ENCODE measurements around the gene LIN9. TPM values are rescaled to one million over a fixed set of nuclear protein-coding genes. Genes with fewer than 3 reads are reported as not detected.

The LIN9 gene
- total and polyA plus RNA-seq, 2 of the 8 experiments (the other 6 are each of a cell fraction or from before 2014, with no cell fraction given): 5.6 to 12.6 TPM

- peaks cover 0 to 4% (median 3%) of the 10 kb centered on the region in 4 experiments; a peak in 5 of 7 replicates for H3K27me3 ChIP-seq (replicated peaks in 1 of 4; ENCODE audit: control insufficient read depth in 3 of 4, extremely low read depth in 1 of 4, insufficient read depth in 3 of 4, low read length in 3 of 4)
- ChIA-PET POLR2A (ENCODE audit: partially characterized antibody) (interaction anchor here (1.1 to 1.2 kb wide), 2 partner anchors 18 to 47 kb away, joined by 3 read pairs; no protein-coding TSS in a partner anchor), CTCF (ENCODE audit: partially characterized antibody) (interaction anchor here (1.0 to 3.4 kb wide), 4 partner anchors 12 to 105 kb away, joined by 3 to 9 read pairs (median 6); no protein-coding TSS in a partner anchor)
- H3K9me3 ChIP-seq (ENCODE audit: insufficient read depth in 2 of 2, low read depth in 1 of 2, low read length in 1 of 2): no peaks in the 10 kb centered on the region
- H3K23ac ChIP-seq (ENCODE audit: insufficient read length): no peak overlapping the region
- H2BK12ac ChIP-seq (ENCODE audit: low read depth, low read length): no peak overlapping the region
- no peak overlapping the region for H3K4ac ChIP-seq (replicated peaks; ENCODE audit: insufficient read length, low read depth, low read length)
- peaks cover 0 to 77% of the 10 kb centered on the region in 2 experiments for H3K79me2 ChIP-seq (ENCODE audit: control insufficient read depth in 1 of 2, insufficient read depth in 2 of 2, low read length in 2 of 2)
- H3K27ac ChIP-seq (ENCODE audit: low read depth, low read length): no peak overlapping the region
- H3K18ac ChIP-seq (ENCODE audit: extremely low read depth, low read length): 0 out of 2 replicates have a peak overlapping the region, but pooled peaks have one; percentile 62
- no peak overlapping the region for H4K5ac ChIP-seq (ENCODE audit: insufficient read length, low read depth, low read length)
- H2BK120ac ChIP-seq (replicated peaks; ENCODE audit: low read depth, low read length): no peak overlapping the region
- 87% methylated on average over 5 of the region's 5 CpGs; no CpG with 5 or more reads in 1 of the 2 experiments for WGBS, 2 experiments (ENCODE audit: extremely low coverage in 1 of 2, insufficient coverage in 1 of 2, insufficient read length in 1 of 2, insufficient replicate concordance in 2 of 2, low coverage in 1 of 2, low lambda C conversion rate in 2 of 2, missing lambda C conversion rate in 1 of 2)
- no peak overlapping the region for H3K56ac ChIP-seq (replicated peaks; ENCODE audit: insufficient read length, low read depth, low read length)
- no peak overlapping the region; the same call in 1 of the 2 replicates for H4K8ac ChIP-seq (ENCODE audit: extremely low read depth, insufficient read depth, low read length)
- peaks cover 3 to 5% of the 10 kb centered on the region in 2 experiments for H4K20me1 ChIP-seq (replicated peaks in 1 of 2; ENCODE audit: control insufficient read depth in 1 of 2, insufficient read depth in 2 of 2, low read length in 2 of 2)
- H3K36me3 ChIP-seq (ENCODE audit: control insufficient read depth in 2 of 4, insufficient read depth in 4 of 4, low read length in 3 of 4): peaks cover 0 to 2% (median 0%) of the 10 kb centered on the region in 4 experiments; a peak in 3 of 8 replicates
- H3K4me3 ChIP-seq (ENCODE audit: extremely low read depth in 1 of 4, insufficient read depth in 2 of 4, low read depth in 3 of 4, low read length in 4 of 4): 0 out of 8 replicates have a peak overlapping the region, but pooled peaks of 1 of the 4 experiments have one; percentile 15
- H3K4me2 ChIP-seq (ENCODE audit: insufficient read depth in 1 of 2, low read depth in 2 of 2, low read length in 2 of 2): peak overlapping the region; percentile 18 to 52; a peak in 2 of 4 replicates
- H2BK15ac ChIP-seq (ENCODE audit: low read length): no peak overlapping the region
- peaks cover 7% of the 10 kb centered on the region; the same call in 1 of the 2 replicates for H3K23me2 ChIP-seq (ENCODE audit: low read depth, low read length)
- H3K14ac ChIP-seq (ENCODE audit: insufficient read length): no peak overlapping the region
- no peak overlapping the region for H4K91ac ChIP-seq (replicated peaks; ENCODE audit: insufficient read length, low read length)
- no peak overlapping the region; the same call in 1 of the 2 replicates for H2BK5ac ChIP-seq (ENCODE audit: low read depth, low read length)
- H2BK20ac ChIP-seq (ENCODE audit: low read length): no peak overlapping the region
- peaks cover 7% of the 10 kb centered on the region for H3K79me1 ChIP-seq (ENCODE audit: low read depth, low read length)
- H2AFZ ChIP-seq (ENCODE audit: low read length): no peak overlapping the region
- no peak overlapping the region for H2AK5ac ChIP-seq (ENCODE audit: low read depth, low read length)
- no peak for DNase-seq (ENCODE audit: low read depth in 1 of 2, low spot score in 2 of 2)
- H3K4me1 ChIP-seq (replicated peaks in 1 of 4; ENCODE audit: control insufficient read depth in 3 of 4, insufficient read depth in 4 of 4, low read length in 3 of 4): peaks cover 0 to 12% (median 9%) of the 10 kb centered on the region in 4 experiments; a peak in 6 of 7 replicates
- no peak for FAIRE-seq
- no peak overlapping the region; a peak in 3 of 7 replicates for H3K9ac ChIP-seq (replicated peaks in 1 of 4; ENCODE audit: extremely low read depth in 1 of 4, low read depth in 3 of 4, low read length in 3 of 4)
- TF ChIP-seq BACH1 (IDR thresholded peaks at IDR 0.05; ENCODE audit: low read length) (no peak), TAF1 (IDR thresholded peaks at IDR 0.05; ENCODE audit: low read depth, low read length) (no peak), SIX5 (IDR thresholded peaks at IDR 0.05; ENCODE audit: low read depth, low read length) (no peak)
Measured at GRCh38 chr1:226305184-226305583, 3.8 kb downstream of the LIN9 start.

Data from H1 (cell line).